HL-60/S4 treated with retinoic acid at 250 ng/mL for 4 days and 3 days (cell line): ENCODE results near the gene SGO2.
"Not testable (repeated sequence)": the region's sequence is repeated elsewhere in the genome, so short reads cannot be mapped to it uniquely, and the experiment has no call there.

Experiments
- in situ Hi-C: fragments of 300-500 bp; cut with MboI; formaldehyde crosslinking; loops from 2 replicates; pipeline ENCODE4 v1.7.0; 2022; ENCODE audit warnings: low sequenced_read_pairs

Gene SGO2

DNA sequence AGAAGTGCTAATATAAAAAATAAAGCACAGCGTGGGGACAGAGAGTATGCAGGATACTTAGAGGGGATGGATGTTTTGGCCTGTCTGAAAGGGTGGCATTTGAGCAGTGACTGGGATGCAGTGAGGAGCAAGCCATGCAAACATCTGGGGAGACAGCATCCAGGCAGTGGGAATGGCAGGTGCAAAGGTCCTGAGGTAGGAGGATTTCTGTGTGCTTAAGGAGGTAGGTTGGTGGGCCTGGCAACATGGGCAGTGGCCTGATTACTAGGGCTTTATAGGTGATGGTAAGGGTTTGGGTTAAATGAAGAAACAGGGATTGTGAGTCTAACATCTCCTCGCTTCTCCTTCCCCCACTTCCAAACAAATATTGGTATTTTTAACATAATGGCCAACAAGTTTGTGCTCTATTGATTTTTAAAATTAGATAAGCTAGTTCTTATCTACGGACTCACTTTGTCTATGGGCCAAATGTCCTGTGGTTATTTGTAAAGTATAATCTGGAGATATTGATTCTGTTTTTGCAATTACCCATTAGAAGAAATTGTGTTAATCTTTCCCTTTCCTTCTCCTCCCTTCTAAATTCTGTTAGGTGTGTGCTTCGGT is 62.2 kb downstream of the SGO2 start:
- in situ Hi-C loops, result no loop called here

DNA sequence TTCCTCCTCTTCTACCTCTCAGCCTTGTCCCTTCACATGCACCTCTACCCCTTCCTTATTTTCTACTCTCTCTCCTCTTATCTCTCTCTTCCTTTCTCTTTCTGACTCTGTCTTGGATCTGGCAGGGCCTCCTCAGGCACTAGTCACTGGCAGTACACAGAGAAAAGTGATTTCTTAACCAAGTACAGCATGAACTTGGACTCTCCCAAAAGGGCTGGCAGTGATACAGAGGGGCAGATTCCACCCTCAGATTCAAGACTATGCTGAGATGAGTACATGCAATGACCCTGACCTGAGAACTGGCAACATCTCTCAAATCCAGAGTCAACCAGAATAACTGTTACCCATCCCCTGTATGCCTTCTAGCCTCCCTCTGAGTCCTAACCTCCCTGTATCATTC is 64.1 kb downstream of the SGO2 start:
- in situ Hi-C loops, result no loop called here

DNA sequence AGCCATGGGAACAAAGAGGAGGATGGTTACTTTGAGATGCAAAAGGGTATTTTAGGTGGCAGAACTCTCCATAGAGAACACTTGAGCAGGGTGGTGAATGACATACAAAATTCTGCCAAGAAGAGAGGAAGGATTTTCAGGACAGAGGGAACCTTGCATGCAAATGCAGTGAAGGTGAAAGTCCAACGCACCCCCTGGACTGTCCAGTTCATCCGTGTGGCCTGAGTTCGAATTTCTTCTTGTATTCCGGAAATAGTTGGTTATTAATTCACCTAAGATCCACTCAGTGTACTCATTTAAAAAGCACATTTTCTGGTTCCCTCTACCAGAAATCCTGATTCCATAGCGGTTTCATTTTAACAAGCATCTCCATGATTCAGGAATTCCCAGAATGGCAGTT is 65.3 kb downstream of the SGO2 start:
- in situ Hi-C loops, result no loop called here

DNA sequence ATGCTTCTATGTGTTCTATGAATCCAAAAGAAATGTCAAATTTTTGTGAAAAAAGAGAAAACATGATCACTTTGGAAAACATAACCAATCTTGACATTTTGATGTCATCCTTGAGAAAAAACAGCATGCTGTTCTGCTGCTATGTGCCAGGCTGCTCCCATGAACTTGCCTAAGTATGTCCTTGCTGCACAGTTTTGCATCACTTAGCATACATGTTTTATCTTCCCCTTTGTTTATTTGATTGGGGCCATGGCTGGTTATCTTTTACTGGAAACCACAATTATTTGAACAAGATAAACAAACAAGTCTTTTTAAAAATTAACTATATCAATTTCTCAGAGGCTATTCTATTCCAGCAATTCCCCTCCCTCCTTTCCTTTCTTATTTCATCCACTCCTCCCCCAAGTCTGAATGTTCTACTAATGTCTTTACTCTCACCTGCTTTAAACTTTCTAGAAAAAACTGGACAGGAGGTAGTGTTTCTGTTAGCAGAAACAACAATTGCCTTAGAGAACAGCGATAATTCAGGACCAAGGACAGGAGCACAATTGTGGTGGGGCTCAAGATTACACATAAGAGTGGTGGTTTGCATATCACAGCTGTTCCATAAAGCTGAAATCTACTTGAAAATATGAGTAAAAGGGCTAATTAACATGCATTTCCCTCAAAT is 66.5 kb downstream of the SGO2 start:
- in situ Hi-C loops, result no loop called here

DNA sequence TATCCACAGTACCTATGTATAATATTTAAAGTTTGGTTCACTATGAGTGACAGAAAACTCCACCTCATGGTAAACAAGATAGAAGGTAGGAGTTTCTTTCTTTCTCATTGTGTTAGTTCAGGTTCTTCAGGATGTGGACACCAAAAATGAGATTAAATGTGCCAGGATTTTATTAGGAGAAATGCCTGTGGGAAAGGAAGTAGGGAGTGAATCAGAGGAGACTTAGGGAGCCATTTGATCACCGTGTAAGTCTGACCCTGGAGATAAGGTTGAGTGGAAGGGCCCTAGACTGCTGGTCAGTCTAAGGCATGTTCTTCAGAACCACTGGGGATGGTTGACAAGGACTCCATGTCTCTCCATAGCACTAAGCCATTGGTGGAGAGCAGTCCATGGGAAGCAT is 67.9 kb downstream of the SGO2 start:
- in situ Hi-C loops, result no loop called here

DNA sequence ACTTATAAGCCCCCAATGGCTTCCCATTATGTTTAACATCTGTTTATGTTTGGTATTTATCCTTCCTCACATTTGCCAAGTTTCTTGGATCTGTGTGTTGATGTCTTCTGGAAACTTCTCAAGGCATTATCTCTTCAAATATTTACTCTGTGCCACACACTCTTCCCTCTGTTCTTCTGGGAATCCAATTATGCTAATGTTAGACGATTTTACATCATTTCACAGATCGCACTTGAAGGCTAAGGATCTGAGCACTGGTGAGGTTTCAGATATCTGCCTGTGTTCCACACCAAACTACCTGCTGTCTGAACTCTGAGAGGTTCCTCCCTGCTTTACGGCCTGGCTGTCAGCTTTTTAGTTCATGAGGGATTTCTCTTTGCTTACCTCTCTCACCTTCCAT is 69.9 kb downstream of the SGO2 start:
- in situ Hi-C loops, result no loop called here

DNA sequence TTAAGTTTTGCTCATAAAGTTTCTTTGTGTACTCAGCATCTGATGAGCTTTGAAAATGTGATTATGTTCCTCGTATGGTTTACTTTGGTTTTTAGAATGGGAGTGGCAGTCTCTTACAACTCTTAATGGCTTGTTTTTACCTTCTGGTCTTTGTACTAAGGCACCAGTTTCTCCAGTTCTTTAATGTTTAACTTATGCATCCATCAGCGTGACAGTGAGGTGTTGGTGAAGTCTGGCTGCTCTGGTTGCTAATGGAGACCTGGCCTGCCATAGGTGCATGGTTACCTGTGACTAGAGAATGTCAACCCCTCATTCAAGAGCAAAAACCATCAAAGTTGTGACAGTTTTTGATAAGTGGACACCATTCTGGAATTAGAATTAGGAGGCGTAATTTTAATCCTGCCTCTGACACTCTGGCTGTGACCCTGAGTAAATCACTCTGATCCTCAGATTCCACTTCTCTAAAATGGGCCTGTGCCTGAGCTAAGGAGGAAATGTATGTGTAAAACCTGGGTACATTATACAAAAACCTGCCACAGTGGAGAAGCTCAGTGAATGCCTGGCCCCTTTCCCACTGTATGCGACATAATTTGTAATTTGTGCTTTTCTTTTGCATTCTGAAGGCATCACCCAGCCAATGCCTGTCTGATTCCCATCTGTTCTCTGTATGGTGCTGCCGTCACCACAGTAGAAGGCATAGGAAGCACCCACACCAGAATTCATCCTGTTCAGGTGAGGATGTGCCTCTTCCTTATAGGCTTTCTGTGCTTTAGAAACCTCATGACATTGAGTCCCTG is 71.0 kb downstream of the SGO2 start:
- in situ Hi-C loops, result no loop called here

DNA sequence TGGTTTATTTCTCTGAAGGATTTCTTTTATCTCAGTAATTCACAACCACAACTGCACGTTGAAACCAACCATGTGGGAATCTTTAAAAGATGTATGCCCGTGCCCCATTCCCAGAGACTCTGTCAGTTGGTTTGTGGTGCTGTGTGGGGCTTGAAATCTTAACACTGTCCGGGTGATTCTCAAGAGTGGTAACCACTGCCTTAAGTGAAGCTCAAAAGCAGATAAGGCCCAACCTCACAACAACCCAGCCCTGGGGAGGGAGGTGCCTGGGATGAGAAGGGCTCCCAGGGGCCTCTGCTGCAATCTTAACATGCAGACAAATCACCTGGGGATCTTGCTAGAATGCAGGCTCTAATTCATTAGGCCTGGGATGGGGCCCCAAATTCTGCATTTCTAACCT is 73.2 kb downstream of the SGO2 start:
- in situ Hi-C loops, result no loop called here

DNA sequence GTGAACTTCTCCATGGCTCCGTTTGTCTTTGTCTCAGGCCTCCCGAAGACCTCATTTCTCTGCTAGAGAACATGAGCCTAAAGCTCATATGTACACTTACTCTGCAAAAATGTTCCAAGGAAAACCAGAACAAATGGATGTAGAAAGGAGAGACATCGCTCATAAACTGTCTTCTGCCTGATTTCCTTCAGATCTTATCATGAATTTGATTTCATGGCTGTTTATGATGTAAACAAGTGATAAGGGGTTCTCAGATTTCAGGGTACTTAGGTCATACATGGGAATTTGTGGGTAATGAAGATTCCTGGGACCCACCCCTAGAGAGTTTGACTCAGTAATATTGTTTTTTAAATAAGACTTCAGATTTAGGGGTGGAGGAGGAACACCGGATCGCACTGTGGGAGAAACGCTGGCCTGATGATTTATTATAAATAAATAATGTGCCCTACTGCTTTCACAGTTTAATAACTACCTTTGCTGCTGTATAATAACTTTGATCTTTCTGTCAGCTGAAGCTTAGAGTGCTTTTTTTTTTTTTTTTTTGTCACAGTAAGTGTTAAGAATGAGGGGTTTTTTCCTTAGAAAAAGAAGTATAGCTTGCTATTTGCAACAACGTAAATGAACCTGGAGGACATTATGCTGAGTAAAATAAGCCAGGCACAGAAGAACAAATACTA is 74.7 kb downstream of the SGO2 start:
- in situ Hi-C loops, result no loop called here

DNA sequence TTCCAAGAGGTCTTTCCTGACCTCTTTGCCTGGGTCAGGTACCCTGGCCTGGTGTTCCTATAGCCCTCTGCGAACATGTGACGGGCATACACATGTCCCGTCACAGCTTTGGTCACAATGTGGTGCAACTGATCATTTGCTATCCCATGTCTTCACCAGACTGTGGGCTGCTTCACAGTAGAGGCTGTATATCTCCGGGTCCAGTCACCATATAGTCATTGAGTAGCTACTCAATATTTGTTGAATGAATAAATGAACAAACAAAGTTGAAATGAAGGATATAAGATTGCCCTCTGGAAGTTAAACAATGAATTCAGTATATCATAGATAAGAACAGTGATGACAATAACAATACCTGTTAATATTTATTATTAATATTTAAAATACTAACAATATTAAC is 76.6 kb downstream of the SGO2 start:
- in situ Hi-C loops, result no loop called here

DNA sequence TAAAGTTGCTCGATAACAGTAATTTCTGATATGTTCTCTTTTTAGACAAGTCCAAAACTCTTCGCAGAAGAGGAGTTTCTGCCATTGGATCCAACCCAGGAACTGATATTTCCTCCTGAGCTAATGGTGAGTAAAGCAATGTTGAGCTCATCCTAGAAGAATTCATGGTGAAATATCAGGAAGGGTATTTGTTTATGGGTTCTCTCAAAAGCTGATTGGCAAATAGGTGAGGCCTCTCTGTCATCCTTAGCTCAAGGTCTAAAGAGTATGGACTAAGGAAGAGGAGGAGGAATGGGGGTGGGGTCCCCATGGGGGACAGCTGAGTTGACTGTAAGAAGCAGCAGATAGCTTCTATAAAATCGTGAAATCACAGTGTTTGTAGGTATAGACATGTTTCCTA is 78.0 kb downstream of the SGO2 start:
- in situ Hi-C loops, result no loop called here

DNA sequence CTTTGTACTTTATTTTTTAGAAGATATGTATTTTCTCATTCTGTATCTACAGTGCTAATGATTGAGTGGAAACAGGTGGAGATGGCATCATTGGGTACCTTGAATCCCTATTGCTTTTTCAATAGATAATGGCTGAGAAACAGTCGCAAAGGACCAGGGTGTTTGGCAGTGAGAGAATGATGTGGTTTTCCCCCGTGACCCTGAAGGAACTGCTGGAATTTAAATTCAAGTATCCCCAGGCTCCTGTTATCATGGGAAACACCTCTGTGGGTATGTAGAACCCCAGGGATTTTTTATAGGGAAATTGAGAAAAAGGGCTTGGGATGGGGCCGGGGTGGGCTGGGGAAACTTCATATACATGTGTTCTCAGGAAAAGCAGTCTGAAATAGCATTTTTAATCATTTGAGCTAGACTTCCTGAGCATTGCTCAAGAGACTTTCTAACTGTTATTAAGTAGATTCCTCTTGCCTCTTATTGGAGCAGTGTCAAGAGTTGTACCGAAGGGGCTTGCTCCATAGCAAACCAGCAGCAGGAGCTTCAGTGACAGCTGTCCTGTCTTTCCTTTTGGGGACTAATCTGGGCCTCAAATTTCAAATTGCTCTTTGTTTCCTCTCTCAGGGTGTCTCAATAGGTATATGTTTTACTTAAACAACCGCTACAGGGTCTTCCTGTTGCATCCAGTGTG is 78.7 kb downstream of the SGO2 start:
- in situ Hi-C loops, result no loop called here

DNA sequence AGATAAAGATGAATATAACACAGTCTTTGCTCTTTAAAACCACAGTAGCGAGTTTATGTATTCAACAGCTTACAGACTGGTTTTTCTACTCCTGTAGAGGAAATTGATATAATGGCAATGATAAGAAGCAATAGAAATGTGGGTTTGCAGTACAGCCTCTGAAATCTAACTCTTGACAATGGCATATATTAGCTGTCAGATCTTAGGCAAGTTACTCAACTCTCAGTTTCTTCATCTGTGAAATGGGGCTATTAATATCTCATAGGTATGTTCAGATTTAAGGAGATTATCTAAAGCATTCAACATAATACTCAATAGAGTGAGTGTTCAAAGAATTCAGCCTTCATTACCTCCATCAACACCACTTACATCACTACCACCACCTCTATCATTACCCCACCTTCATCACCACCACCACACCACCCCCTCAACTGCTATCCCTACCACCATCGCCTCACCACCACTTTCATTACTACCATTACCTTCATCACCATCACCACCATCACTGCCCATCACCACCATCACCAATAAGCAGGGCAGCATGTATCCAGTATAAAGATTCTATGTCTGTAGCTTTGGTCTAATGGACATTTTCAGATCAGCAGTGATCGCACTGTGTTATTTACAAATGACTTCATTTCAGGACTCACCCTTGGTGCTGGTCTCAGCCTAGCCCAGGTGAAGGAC is 82.5 kb downstream of the SGO2 start:
- in situ Hi-C loops, result no loop called here

DNA sequence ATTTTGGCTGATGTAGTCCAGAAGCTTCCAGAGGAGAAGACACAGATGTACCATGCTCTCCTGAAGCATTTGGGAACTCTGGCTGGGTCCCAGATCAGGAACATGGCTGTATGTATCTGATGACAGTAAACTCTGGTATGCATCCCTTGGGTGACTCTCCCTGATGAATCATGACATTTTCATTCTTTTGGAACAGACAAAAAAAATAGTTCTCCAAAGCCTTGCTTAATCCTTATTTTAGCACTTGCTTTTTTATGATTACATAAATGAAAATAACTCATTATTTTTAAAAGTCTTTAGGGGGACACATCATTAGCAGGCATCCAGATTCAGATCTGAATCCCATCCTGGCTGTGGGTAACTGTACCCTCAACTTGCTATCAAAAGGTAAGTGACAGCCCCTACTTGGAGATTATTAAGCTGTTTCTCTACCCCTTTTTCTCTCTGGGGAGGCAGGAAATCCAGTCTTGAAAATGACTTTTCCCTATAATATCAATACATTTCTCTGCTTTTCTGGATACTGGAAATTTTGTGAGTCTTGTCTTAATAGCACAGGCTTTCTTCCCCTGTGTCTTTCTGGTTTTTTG is 83.1 kb downstream of the SGO2 start:
- in situ Hi-C loops, result no loop called here

DNA sequence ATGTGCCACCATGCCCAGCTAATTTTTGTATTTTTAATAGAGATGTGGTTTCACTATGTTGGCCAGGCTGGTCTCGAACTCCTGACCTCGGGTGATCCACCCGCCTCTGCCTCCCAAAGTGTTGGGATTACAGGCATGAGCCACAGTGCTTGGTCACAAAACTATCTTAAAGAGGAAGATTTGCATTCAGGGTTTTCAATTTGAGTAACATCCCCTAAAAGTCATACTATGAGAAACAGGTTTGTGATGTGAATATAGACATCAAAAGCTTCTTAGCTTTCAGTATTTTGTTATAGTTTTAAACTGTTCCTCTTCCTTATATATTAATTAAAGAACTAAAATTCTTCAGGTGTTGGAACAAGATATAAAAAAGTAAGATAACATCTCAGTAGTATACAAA is 84.2 kb downstream of the SGO2 start:
- in situ Hi-C loops, result not testable (repeated sequence)

DNA sequence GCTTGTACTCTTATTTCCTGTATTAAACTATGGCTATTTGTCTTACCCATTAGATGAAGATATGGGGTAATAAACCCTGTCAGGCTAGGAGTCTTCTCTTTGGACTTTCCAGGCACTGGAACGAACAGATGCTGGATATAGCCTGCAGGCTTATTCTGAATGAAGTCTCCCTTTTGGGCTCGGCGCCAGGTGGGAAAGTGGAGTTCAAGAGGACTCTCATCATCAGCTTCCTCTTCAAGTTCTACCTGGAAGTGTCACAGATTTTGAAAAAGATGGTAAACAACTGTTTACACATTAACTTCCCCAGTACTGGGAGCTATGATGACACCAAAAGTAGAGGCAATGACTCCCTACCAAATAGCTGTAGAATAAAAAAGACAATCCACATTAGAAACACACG is 87.7 kb downstream of the SGO2 start:
- in situ Hi-C loops, result no loop called here

DNA sequence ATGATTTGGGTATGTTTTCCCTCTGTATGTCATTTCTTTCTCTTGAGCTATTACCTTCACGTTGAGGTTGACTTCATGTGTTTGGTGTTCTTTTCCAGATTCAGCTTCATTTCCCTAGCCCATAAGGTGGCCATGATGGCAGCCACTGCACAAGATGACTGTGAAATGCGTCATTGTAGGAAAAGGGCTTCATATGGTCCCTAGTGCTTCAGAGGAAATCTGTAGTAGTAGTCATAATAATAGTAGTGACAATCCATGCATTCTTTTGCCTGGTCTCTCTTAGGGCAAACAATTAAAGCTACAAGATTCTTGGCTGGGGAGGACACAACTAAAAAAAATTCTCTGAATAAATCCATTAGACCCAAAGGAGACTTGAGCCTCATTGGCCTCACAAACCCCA is 88.2 kb downstream of the SGO2 start:
- in situ Hi-C loops, result no loop called here

DNA sequence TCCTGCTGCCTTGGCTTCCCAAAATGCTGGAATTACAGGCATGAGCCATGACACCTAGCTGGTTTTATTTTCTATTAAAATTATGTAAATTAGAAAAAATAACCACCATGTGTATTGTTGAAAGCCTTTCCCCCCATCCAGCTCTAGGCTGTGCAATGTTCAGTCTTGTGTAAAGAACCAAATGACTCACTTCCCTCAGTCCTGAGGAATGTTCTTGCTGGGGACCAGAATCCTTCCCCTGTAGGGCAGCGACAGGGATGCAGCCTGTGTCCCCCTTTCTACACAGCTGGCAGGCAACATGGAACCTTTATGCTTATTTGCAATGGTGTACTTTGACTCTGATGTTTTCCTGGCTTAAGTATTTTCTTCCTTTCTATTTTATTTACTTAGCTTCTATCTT is 89.2 kb downstream of the SGO2 start:
- in situ Hi-C loops, result no loop called here

DNA sequence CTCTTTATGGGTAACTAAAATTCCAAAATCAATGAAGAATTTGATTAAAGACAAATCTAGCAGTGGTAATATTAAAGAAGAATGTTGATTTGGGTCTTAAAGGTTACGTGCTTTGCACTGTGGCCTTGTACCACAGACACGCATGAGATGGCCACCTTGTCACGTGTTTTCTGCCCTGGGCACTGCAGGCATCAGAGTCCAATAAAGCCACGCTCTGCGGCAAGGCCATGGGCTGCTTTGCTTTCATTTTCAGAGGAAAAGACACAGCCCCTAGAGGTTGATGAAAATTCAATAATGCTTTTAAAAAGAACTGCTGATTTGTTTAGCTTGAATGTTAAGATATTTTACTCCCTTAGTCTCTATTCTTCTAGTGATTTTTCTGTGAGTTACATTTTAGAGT is 90.2 kb downstream of the SGO2 start:
- in situ Hi-C loops, result no loop called here

DNA sequence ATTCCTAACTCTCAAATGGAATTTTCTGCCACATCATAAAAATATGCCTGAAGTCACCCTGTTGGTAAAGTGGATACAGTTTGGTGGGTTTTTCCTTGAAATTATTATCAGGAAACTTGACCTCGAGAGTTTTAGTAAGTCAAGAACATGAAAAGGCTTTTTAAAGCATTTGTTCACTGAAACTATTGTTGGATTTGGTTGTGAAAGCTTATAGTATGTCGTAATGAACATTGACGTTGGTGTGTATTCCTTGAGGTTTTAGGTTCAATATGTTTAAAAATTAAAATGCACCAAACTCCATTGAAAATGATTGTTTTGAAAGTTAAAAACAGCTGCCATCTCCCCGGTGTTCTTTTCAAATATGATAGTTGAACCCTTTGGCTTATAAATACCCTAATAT is 90.6 kb downstream of the SGO2 start:
- in situ Hi-C loops, result no loop called here
